OCI-LY7 (cell line): ENCODE measurements around the gene DAPK3. TPM values are rescaled to one million over a fixed set of nuclear protein-coding genes. Genes with fewer than 3 reads are reported as not detected.

Source experiments
- BruUV-seq: library from RNA; stranded (reverse); fragments of 400-500 nt; replicated peaks from 2 replicates; lab custom pipeline; 2021; lab: Mats Ljungman, UMichigan
- CTCF ChIA-PET: fragments of 300-600 bp; sonication (Branson Sonifier 250); formaldehyde crosslinking; loops from one replicate; lab custom pipeline; 2022; ENCODE audit warnings: antibody characterized with exemption; ENCODE audit not compliant: unreplicated experiment; lab: Charles Lee
- POLR2A ChIA-PET: fragments of 300-600 bp; sonication (Branson Sonifier 250); formaldehyde crosslinking; loops from one replicate; lab custom pipeline; 2022; ENCODE audit warnings: antibody characterized with exemption; lab: Charles Lee
- DNase-seq: peaks from one replicate; pipeline ENCODE4 v3.0.0-alpha.2; 2015; ENCODE audit warnings: low spot score
- H2AFZ ChIP-seq: fragments of 200-600 bp; sonication (generic), shearing (Covaris generic); 2 replicates; pipeline ENCODE4 v1.6.1; 2014; ENCODE audit warnings: mild to moderate bottlenecking, antibody characterized with exemption, low read length, moderate library complexity
- H3K27ac ChIP-seq: fragments of 200-600 bp; sonication (generic); 2 replicates; pipeline ENCODE4 v1.5.1; 2014; ENCODE audit warnings: mixed run types, low read depth, mild to moderate bottlenecking, moderate library complexity, low read length, inconsistent platforms; ENCODE audit not compliant: poor library complexity, severe bottlenecking
- H3K36me3 ChIP-seq: fragments of 200-600 bp; sonication (generic); 2 replicates; pipeline ENCODE4 v1.6.1; 2014; ENCODE audit warnings: mild to moderate bottlenecking, antibody characterized with exemption, low read length, moderate library complexity, mixed read lengths; ENCODE audit not compliant: insufficient read depth
- H3K4me1 ChIP-seq: fragments of 200-600 bp; sonication (generic); 2 replicates; pipeline ENCODE4 v1.5.1; 2014; ENCODE audit warnings: mild to moderate bottlenecking, low read length; ENCODE audit not compliant: insufficient read depth, poor library complexity, severe bottlenecking
- H3K4me2 ChIP-seq: fragments of 200-600 bp; sonication (generic); 2 replicates; pipeline ENCODE4 v1.6.1; 2014; ENCODE audit warnings: mild to moderate bottlenecking, low read length
- H3K4me3 ChIP-seq: fragments of 200-600 bp; sonication (generic); 2 replicates; pipeline ENCODE4 v1.5.1; 2014; ENCODE audit warnings: mild to moderate bottlenecking, low read depth, low read length; ENCODE audit not compliant: poor library complexity, severe bottlenecking
- H3K79me2 ChIP-seq: fragments of 200-600 bp; sonication (generic); 2 replicates; pipeline ENCODE4 v1.6.1; 2016; ENCODE audit warnings: low read depth, mild to moderate bottlenecking, low read length, moderate library complexity, mixed read lengths; ENCODE audit not compliant: insufficient read depth
- H3K9me2 ChIP-seq: fragments of 200-600 bp; sonication (generic); 2 replicates; pipeline ENCODE4 v1.6.1; 2016; ENCODE audit warnings: mild to moderate bottlenecking, low read length, mixed read lengths; ENCODE audit not compliant: insufficient read depth
- H3K9me3 ChIP-seq: fragments of 200-600 bp; sonication (generic); 2 replicates; pipeline ENCODE4 v1.6.1; 2014; ENCODE audit warnings: mild to moderate bottlenecking, mixed run types, low read length, mixed read lengths
- H4K20me1 ChIP-seq: fragments of 200-600 bp; sonication (generic); 2 replicates; pipeline ENCODE4 v1.6.1; 2014; ENCODE audit warnings: mild to moderate bottlenecking, antibody characterized with exemption, low read length, moderate library complexity, mixed read lengths; ENCODE audit not compliant: insufficient read depth
- CTCF ChIP-seq: fragments of 200-600 bp; sonication (generic); conservative IDR thresholded peaks from 2 replicates; pipeline ENCODE4 v1.5.1; 2014; ENCODE audit warnings: mild to moderate bottlenecking, antibody characterized with exemption, low read length, moderate library complexity, mixed read lengths
- EZH2phosphoT487 ChIP-seq: fragments of 200-600 bp; sonication (generic); IDR thresholded peaks from 2 replicates; pipeline ENCODE4 v1.6.1; 2018; ENCODE audit warnings: low read depth, borderline replicate concordance, mild to moderate bottlenecking, mixed run types, antibody characterized with exemption, low read length, moderate library complexity, mixed read lengths
- intact Hi-C: fragments of 100-400 bp; cut with micrococcal nuclease; formaldehyde crosslinking; loops from one replicate; pipeline ENCODE4 v1.10.0; 2022; ENCODE audit not compliant: unreplicated experiment
- total RNA-seq, 2 experiments: library from RNA; depleted of rRNA in 1 of 2; stranded (reverse); fragments of >200 nt in 1 of 2; shearing (Covaris generic) in 1 of 2; gene quantifications; 2 replicates each; pipeline ENCODE4 v1.2.3, GENCODE V29; 2014 to 2022

DAPK3 gene
- total RNA-seq, 2 experiments from 2014 or later = 47.1 to 49.3 TPM

GRCh38 chr19:4018775-4019504 is 48.0 kb upstream of the DAPK3 start:
- H3K79me2 ChIP-seq = peaks cover 5% of the 10 kb centered on the region; the same call in 1 of the 2 replicates
- H3K27ac ChIP-seq = no peak overlapping the region
- no peak for DNase-seq
- no peak overlapping the region for H3K4me2 ChIP-seq
- peaks cover 6% of the 10 kb centered on the region for H3K4me1 ChIP-seq
- no peak for TF ChIP-seq EZH2phosphoT487
- TF ChIP-seq CTCF = no peak
- peaks cover 51% of the 10 kb centered on the region; the same call in 1 of the 2 replicates for H3K36me3 ChIP-seq
- H4K20me1 ChIP-seq = no peaks in the 10 kb centered on the region
- CTCF ChIA-PET = no interaction called here
- intact Hi-C loops = no loop called here
- no peaks in the 10 kb centered on the region for H3K9me2 ChIP-seq
- H3K9me3 ChIP-seq = no peaks in the 10 kb centered on the region
- BruUV-seq = no TSS peak
- H3K4me3 ChIP-seq = no peak overlapping the region
- no peak overlapping the region for H2AFZ ChIP-seq
- POLR2A ChIA-PET = no interaction called here

GRCh38 chr19:4018140-4018613 is 47.3 kb upstream of the DAPK3 start:
- TF ChIP-seq EZH2phosphoT487 (no peak), CTCF (no peak)
- Histone ChIP-seq H3K36me3 (peaks cover 55% of the 10 kb centered on the region), H3K4me2 (no peak overlapping the region), H3K9me2 (no peaks in the 10 kb centered on the region), H4K20me1 (no peaks in the 10 kb centered on the region), H3K4me3 (no peak overlapping the region), H3K79me2 (peaks cover 5% of the 10 kb centered on the region; the same call in 1 of the 2 replicates), H3K27ac (no peak overlapping the region), H3K9me3 (no peaks in the 10 kb centered on the region), H3K4me1 (peaks cover 6% of the 10 kb centered on the region), H2AFZ (no peak overlapping the region)
- intact Hi-C loops = no loop called here
- CTCF ChIA-PET = no interaction called here
- POLR2A ChIA-PET = no interaction called here
- DNase-seq = no peak
- BruUV-seq = no TSS peak

GRCh38 chr19:4016903-4017638 is 46.2 kb upstream of the DAPK3 start:
- BruUV-seq = no TSS peak
- no peaks in the 10 kb centered on the region for H3K9me2 ChIP-seq
- H3K4me2 ChIP-seq = no peak overlapping the region
- H3K79me2 ChIP-seq = peaks cover 5% of the 10 kb centered on the region; the same call in 1 of the 2 replicates
- H4K20me1 ChIP-seq = no peaks in the 10 kb centered on the region
- TF ChIP-seq CTCF = no peak
- no peak for TF ChIP-seq EZH2phosphoT487
- H2AFZ ChIP-seq = no peak overlapping the region
- intact Hi-C loops = no loop called here
- H3K4me3 ChIP-seq = no peak overlapping the region
- peaks cover 6% of the 10 kb centered on the region for H3K4me1 ChIP-seq
- no peak overlapping the region for H3K27ac ChIP-seq
- CTCF ChIA-PET = no interaction called here
- peaks cover 58% of the 10 kb centered on the region for H3K36me3 ChIP-seq
- DNase-seq = no peak
- no peaks in the 10 kb centered on the region for H3K9me3 ChIP-seq
- POLR2A ChIA-PET = no interaction called here
